Measurements from ENCODE around the gene LRWD1. TPM values are rescaled to one million over a fixed set of nuclear protein-coding genes. Genes with fewer than 3 reads are reported as not detected.
"Not testable (repeated sequence)": the region's sequence is repeated elsewhere in the genome, so short reads cannot be mapped to it uniquely, and the experiment has no call there.

LRWD1 gene
- total and polyA plus RNA-seq, 2 of the 4 experiments (the other 2 are of a cell fraction): 20.3 to 27.2 TPM

DNA sequence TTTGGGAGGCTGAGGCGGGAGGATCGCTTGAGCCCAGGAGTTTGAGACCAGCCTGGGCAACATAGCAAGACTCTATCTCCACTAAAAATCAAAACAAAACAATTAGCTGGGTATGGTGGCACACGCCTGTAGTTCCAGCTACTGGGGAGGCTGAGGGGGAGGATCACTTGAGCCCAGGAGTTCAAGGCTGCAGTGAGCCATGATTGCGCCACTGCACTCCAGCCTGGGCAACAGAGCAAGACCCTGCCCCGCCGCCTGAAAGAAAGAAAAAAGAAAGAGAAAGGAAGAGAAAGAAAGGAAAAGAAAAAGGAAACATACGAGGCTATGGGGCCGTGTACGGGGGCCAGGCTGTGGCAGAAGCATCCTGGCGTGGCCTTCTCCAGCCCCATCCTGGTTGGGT, 9.9 kb upstream of the LRWD1 start:
- dilution Hi-C loops (cut with HindIII; ENCODE audit: low sequenced_read_pairs, unreplicated experiment); H3K4me1 ChIP-seq (ENCODE audit: control insufficient read depth, insufficient read depth, low read length); H2BK120ac ChIP-seq (ENCODE audit: low read depth, low read length); H3K18ac ChIP-seq (ENCODE audit: low read depth, low read length); H3K4ac ChIP-seq (ENCODE audit: low read depth, low read length); BruUV-seq (replicated peaks); H4K8ac ChIP-seq (ENCODE audit: low read depth in 2 of 2, low read length in 2 of 2); H3K27me3 ChIP-seq (ENCODE audit: control insufficient read depth, insufficient read depth, low read length); H3K56ac ChIP-seq (ENCODE audit: extremely low read depth, insufficient read depth, low read length); H2BK15ac ChIP-seq (ENCODE audit: low read depth, low read length); H2BK20ac ChIP-seq (ENCODE audit: low read depth, low read length); H2AK5ac ChIP-seq (ENCODE audit: low read depth, low read length); H3K9me3 ChIP-seq (ENCODE audit: control insufficient read depth, insufficient read depth, low read length); ATAC-seq (ENCODE audit: low read depth); H2AFZ ChIP-seq (replicated peaks; ENCODE audit: low read length, poor library complexity); H4K5ac ChIP-seq (ENCODE audit: low read depth, low read length); DNase-seq; in situ Hi-C loops (cut with MboI; ENCODE audit: low sequenced_read_pairs); H4K91ac ChIP-seq (ENCODE audit: insufficient read depth, low read depth, low read length); H3K4me2 ChIP-seq (ENCODE audit: low read depth, low read length); H3K9me1 ChIP-seq (ENCODE audit: insufficient read depth, low read length); POLR2A ChIA-PET (ENCODE audit: unreplicated experiment); H3K14ac ChIP-seq (replicated peaks; ENCODE audit: low read depth, low read length); H2BK5ac ChIP-seq (ENCODE audit: low read depth, low read length, poor library complexity, severe bottlenecking); H3K4me3 ChIP-seq (ENCODE audit: insufficient read depth, low read depth, low read length); H3K9ac ChIP-seq (ENCODE audit: low read depth, low read length); H3K23ac ChIP-seq (ENCODE audit: low read depth, low read length); H2AK9ac ChIP-seq (replicated peaks; ENCODE audit: low read depth, low read length, poor library complexity); CTCF ChIA-PET; H3K27ac ChIP-seq (ENCODE audit: insufficient read depth, low read length); intact Hi-C loops (cut with micrococcal nuclease): not testable (repeated sequence)
- Histone ChIP-seq H4K20me1 (ENCODE audit: insufficient read depth, low read length) (peaks cover 12% of the 10 kb centered on the region), H3K79me1 (ENCODE audit: low read depth in 1 of 2, low read length in 2 of 2) (peaks cover 0 to 18% of the 10 kb centered on the region in 2 experiments; a peak in 2 of 4 replicates), H3K36me3 (ENCODE audit: control insufficient read depth, insufficient read depth, low read length) (peaks cover 27% of the 10 kb centered on the region)
- whole genome bisulfite sequencing, 2 experiments (ENCODE audit: extremely low coverage in 2 of 2, insufficient read length in 1 of 2): 100% methylated on average over 2 of the region's 10 CpGs; no CpG with 5 or more reads in 1 of the 2 experiments

All from IMR-90 (cell line).